ENCODE results near the gene SENP6. TPM values are rescaled to one million over a fixed set of nuclear protein-coding genes. Genes with fewer than 3 reads are reported as not detected.

SENP6 gene
- total and polyA plus RNA-seq, 2 experiments from 2014 or later = 56.4 to 104 TPM

- Histone ChIP-seq H3K9me3 (ENCODE audit: low read depth) (no peaks in the 10 kb centered on the region), H3K4me3 (peak overlapping the region; percentile 98), H3K27me3 (no peaks in the 10 kb centered on the region), H3K36me3 (peaks cover 3% of the 10 kb centered on the region), H3K4me1 (ENCODE audit: low read depth) (peaks cover 6% of the 10 kb centered on the region), H3K27ac (no peak overlapping the region)
- no peak for DNase-seq (ENCODE audit: low read depth in 1 of 2, low spot score in 1 of 2)
- TF ChIP-seq CTCF (IDR thresholded peaks at IDR 0.05; ENCODE audit: low read depth, low read length) = no peak
Observed at GRCh38 chr6:75604294-75604693, 2.6 kb downstream of the SENP6 start.

- no peak for TF ChIP-seq CTCF (IDR thresholded peaks at IDR 0.05; ENCODE audit: low read depth, low read length)
- peaks cover 9% of the 10 kb centered on the region for H3K4me1 ChIP-seq (ENCODE audit: low read depth)
- DNase-seq (ENCODE audit: low read depth in 1 of 2, low spot score in 1 of 2) = no peak
- H3K4me3 ChIP-seq = no peak overlapping the region
- no peaks in the 10 kb centered on the region for H3K27me3 ChIP-seq
- no peaks in the 10 kb centered on the region for H3K9me3 ChIP-seq (ENCODE audit: low read depth)
- peaks cover 3% of the 10 kb centered on the region for H3K36me3 ChIP-seq
- H3K27ac ChIP-seq = no peak overlapping the region
Observed at GRCh38 chr6:75605635-75606034, 4.0 kb downstream of the SENP6 start.

GRCh38 chr6:75608304-75608703 is 6.6 kb downstream of the SENP6 start:
- Histone ChIP-seq H3K4me3 (no peak overlapping the region), H3K36me3 (no peaks in the 10 kb centered on the region), H3K27me3 (no peaks in the 10 kb centered on the region), H3K27ac (no peak overlapping the region), H3K9me3 (ENCODE audit: low read depth) (no peaks in the 10 kb centered on the region), H3K4me1 (ENCODE audit: low read depth) (peaks cover 17% of the 10 kb centered on the region)
- DNase-seq (ENCODE audit: low read depth in 1 of 2, low spot score in 1 of 2) = no peak
- TF ChIP-seq CTCF (IDR thresholded peaks at IDR 0.05; ENCODE audit: low read depth, low read length) = no peak

GRCh38 chr6:75608956-75609533 is 7.4 kb downstream of the SENP6 start:
- Histone ChIP-seq H3K27me3 (no peaks in the 10 kb centered on the region), H3K4me3 (no peak overlapping the region), H3K4me1 (ENCODE audit: low read depth) (peaks cover 17% of the 10 kb centered on the region), H3K36me3 (no peaks in the 10 kb centered on the region), H3K9me3 (ENCODE audit: low read depth) (no peaks in the 10 kb centered on the region), H3K27ac (no peak overlapping the region)
- no peak for TF ChIP-seq CTCF (IDR thresholded peaks at IDR 0.05; ENCODE audit: low read depth, low read length)
- no peak for DNase-seq (ENCODE audit: low read depth in 1 of 2, low spot score in 1 of 2)

- DNase-seq (ENCODE audit: low read depth in 1 of 2, low spot score in 1 of 2) = peak in 1 of 2 donors; percentile 25
- Histone ChIP-seq H3K9me3 (ENCODE audit: low read depth) (no peaks in the 10 kb centered on the region), H3K27ac (no peak overlapping the region), H3K36me3 (no peaks in the 10 kb centered on the region), H3K4me1 (ENCODE audit: low read depth) (peaks cover 17% of the 10 kb centered on the region), H3K4me3 (no peak overlapping the region), H3K27me3 (no peaks in the 10 kb centered on the region)
- no peak for TF ChIP-seq CTCF (IDR thresholded peaks at IDR 0.05; ENCODE audit: low read depth, low read length)
Observed at GRCh38 chr6:75609639-75610590, 8.2 kb downstream of the SENP6 start.
